ENCODE measurements around the gene PEX26. TPM values are rescaled to one million over a fixed set of nuclear protein-coding genes. Genes with fewer than 3 reads are reported as not detected.
"Not testable (repeated sequence)": the region's sequence is repeated elsewhere in the genome, so short reads cannot be mapped to it uniquely, and the experiment has no call there.

Gene PEX26
- total RNA-seq, 1 donor from 2014 or later, result 47.3 TPM

- DNase-seq (ENCODE audit: low spot score), result no peak
- Mint-ChIP-seq H3K36me3 (ENCODE audit: low read depth) (no peaks in the 10 kb centered on the region), H3K27me3 (ENCODE audit: low read depth) (peaks cover 20% of the 10 kb centered on the region), H3K9me3 (no peaks in the 10 kb centered on the region), H3K27ac (no peak overlapping the region), H3K4me3 (ENCODE audit: low read depth) (no peak overlapping the region), H3K4me1 (ENCODE audit: low read depth) (no peaks in the 10 kb centered on the region)
- intact Hi-C loops (cut with micrococcal nuclease), result no loop called here
Measured at GRCh38 chr22:18059473-18059872, 18.3 kb upstream of the PEX26 start.

- DNase-seq (ENCODE audit: low spot score), result no peak
- H3K4me1 Mint-ChIP-seq (ENCODE audit: low read depth), result no peaks in the 10 kb centered on the region
- H3K27ac Mint-ChIP-seq, result no peak overlapping the region
- no peaks in the 10 kb centered on the region for H3K9me3 Mint-ChIP-seq
- intact Hi-C loops (cut with micrococcal nuclease), result no loop called here
- H3K4me3 Mint-ChIP-seq (ENCODE audit: low read depth), result no peak overlapping the region
- peaks cover 25% of the 10 kb centered on the region for H3K27me3 Mint-ChIP-seq (ENCODE audit: low read depth)
- no peaks in the 10 kb centered on the region for H3K36me3 Mint-ChIP-seq (ENCODE audit: low read depth)
Measured at GRCh38 chr22:18059991-18060390, 17.8 kb upstream of the PEX26 start.

DNA sequence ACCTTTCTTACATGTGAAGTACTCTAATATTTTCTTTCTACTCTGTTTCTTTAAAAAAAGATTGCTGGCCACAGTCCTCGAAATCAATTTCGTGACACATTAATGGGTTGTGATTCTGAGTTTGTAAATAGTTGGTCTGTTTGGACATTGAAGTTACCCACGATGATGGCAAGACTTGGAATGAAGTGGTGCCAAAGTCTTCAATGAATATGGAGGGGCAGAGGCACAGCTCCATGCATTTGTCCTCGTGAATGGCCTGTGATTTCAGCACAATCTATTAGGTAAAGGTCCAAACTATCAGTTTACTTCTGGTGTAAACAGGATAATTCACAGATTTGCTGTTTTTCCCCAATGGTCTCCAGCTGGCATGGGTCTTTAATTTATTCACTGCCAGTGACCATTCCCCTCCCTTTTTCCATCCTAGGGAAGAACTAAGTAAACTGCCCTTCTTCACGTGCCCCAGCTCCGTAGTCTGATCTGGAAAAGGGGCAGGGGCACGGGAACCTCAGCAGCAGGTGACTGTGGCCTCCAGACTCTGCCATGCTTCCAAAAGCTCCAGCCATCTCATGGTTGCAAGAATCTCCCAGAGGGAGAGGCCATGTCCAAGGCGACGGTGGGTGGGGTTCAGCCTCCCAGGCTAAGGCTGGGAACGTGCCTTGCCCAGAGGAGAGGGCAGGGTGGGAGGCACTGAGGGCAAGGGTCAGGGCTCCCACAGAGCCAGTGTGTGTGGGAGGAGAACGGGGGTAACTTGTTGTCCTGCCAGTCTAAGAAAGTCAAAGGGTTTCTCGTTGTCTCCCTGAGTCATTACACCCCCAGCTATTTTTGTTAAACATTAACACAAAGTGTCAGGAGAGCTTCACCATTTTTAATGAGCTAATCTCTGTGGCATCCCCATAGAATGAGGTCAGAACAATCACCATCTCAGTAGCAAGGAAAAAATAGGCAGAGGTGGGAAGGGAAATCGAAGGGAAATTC is 16.9 kb upstream of the PEX26 start:
- H3K4me3 Mint-ChIP-seq (ENCODE audit: low read depth), result no peak overlapping the region
- DNase-seq (ENCODE audit: low spot score), result no peak
- no peaks in the 10 kb centered on the region for H3K4me1 Mint-ChIP-seq (ENCODE audit: low read depth)
- H3K27ac Mint-ChIP-seq, result no peak overlapping the region
- intact Hi-C loops (cut with micrococcal nuclease), result no loop called here
- no peaks in the 10 kb centered on the region for H3K36me3 Mint-ChIP-seq (ENCODE audit: low read depth)
- H3K27me3 Mint-ChIP-seq (ENCODE audit: low read depth), result peaks cover 35% of the 10 kb centered on the region
- no peaks in the 10 kb centered on the region for H3K9me3 Mint-ChIP-seq

DNA sequence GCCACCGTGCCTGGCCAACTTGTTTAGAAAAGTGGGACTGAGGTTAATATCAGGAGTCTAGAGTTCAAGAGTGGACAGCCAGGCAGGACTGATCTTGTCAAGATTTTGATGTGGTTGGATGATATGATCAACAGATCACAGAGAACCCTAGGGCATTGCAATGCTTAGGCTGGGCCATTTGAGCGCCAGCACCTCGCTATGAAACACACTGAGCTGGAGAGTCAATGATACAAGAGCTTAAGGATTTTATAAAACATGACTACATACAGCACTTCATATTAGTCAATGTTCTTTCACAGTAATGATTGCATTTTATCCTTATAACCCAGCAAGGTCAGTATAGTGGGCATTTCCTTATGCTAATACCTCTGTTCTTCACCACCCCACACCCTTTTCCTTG is 15.4 kb upstream of the PEX26 start:
- intact Hi-C loops (cut with micrococcal nuclease), result no loop called here

GRCh38 chr22:18063306-18063705 is 14.5 kb upstream of the PEX26 start:
- intact Hi-C loops (cut with micrococcal nuclease), result no loop called here
- no peak overlapping the region for H3K4me3 Mint-ChIP-seq (ENCODE audit: low read depth)
- H3K36me3 Mint-ChIP-seq (ENCODE audit: low read depth), result no peaks in the 10 kb centered on the region
- DNase-seq (ENCODE audit: low spot score), result no peak
- H3K4me1 Mint-ChIP-seq (ENCODE audit: low read depth), result no peaks in the 10 kb centered on the region
- H3K27me3 Mint-ChIP-seq (ENCODE audit: low read depth), result peaks cover 42% of the 10 kb centered on the region
- no peak overlapping the region for H3K27ac Mint-ChIP-seq
- H3K9me3 Mint-ChIP-seq, result no peaks in the 10 kb centered on the region

More for the DNA sequence above, 15.4 kb upstream of the PEX26 start:
- no peak overlapping the region for H3K27ac Mint-ChIP-seq
- H3K9me3 Mint-ChIP-seq, result no peaks in the 10 kb centered on the region
- H3K4me1 Mint-ChIP-seq (ENCODE audit: low read depth), result no peaks in the 10 kb centered on the region
- no peaks in the 10 kb centered on the region for H3K36me3 Mint-ChIP-seq (ENCODE audit: low read depth)
- H3K4me3 Mint-ChIP-seq (ENCODE audit: low read depth), result no peak overlapping the region
- DNase-seq (ENCODE audit: low spot score), result no peak
- peaks cover 44% of the 10 kb centered on the region for H3K27me3 Mint-ChIP-seq (ENCODE audit: low read depth)

DNA sequence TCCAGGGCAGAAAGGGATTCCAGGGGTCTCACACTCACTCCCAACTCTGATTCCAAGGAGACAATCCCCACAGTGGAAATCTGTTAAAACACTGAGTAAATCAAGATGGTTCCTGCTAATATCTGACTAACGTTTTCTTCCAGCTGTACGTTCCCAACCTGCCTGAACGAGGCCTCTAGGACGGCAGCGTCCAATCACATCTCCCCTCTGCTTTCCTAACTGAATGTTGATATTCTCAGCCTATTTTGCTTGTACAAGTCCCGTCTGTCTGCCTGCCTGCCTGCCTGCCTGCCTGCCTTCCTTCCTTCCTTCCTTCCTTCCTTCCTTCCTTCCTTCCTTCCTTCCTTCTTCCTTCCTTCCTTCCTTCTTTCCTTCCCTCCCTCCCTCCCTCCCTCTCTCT is 14.1 kb upstream of the PEX26 start:
- H3K36me3 Mint-ChIP-seq (ENCODE audit: low read depth); intact Hi-C loops (cut with micrococcal nuclease); H3K4me3 Mint-ChIP-seq (ENCODE audit: low read depth); DNase-seq (ENCODE audit: low spot score); H3K4me1 Mint-ChIP-seq (ENCODE audit: low read depth); H3K9me3 Mint-ChIP-seq; H3K27ac Mint-ChIP-seq: not testable (repeated sequence)
- H3K27me3 Mint-ChIP-seq (ENCODE audit: low read depth), result peaks cover 42% of the 10 kb centered on the region

- intact Hi-C loops (cut with micrococcal nuclease), result no loop called here
- no peak for DNase-seq (ENCODE audit: low spot score)
- Mint-ChIP-seq H3K9me3 (no peaks in the 10 kb centered on the region), H3K36me3 (ENCODE audit: low read depth) (no peaks in the 10 kb centered on the region), H3K4me3 (ENCODE audit: low read depth) (no peak overlapping the region), H3K27me3 (ENCODE audit: low read depth) (peaks cover 39% of the 10 kb centered on the region), H3K27ac (no peak overlapping the region), H3K4me1 (ENCODE audit: low read depth) (no peaks in the 10 kb centered on the region)
Measured at GRCh38 chr22:18064636-18065035, 13.2 kb upstream of the PEX26 start.

DNA sequence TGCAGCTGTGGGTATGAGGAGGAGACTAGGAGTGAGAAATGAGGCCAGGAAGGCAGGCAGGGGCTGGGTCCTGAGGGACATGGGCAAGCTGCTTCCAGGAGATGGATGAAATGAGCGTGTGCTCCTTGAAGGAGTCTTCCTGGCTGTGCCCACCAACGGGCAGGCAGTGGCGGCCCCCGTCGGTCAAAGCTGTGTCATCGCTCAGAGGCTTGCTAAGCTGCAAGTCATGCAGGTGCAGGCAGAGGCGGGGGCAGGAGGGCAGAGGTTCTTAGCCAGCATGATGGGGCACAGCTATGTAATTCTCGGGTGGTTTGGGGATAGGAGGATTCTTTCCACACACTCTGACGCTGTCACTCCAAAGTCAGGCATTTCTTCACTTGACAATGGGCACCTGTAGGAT is 12.5 kb upstream of the PEX26 start:
- H3K36me3 Mint-ChIP-seq (ENCODE audit: low read depth), result no peaks in the 10 kb centered on the region
- H3K4me1 Mint-ChIP-seq (ENCODE audit: low read depth), result no peaks in the 10 kb centered on the region
- H3K27me3 Mint-ChIP-seq (ENCODE audit: low read depth), result peaks cover 38% of the 10 kb centered on the region
- DNase-seq (ENCODE audit: low spot score), result no peak
- H3K9me3 Mint-ChIP-seq, result no peaks in the 10 kb centered on the region
- intact Hi-C loops (cut with micrococcal nuclease), result no loop called here
- H3K27ac Mint-ChIP-seq, result no peak overlapping the region
- no peak overlapping the region for H3K4me3 Mint-ChIP-seq (ENCODE audit: low read depth)

DNA sequence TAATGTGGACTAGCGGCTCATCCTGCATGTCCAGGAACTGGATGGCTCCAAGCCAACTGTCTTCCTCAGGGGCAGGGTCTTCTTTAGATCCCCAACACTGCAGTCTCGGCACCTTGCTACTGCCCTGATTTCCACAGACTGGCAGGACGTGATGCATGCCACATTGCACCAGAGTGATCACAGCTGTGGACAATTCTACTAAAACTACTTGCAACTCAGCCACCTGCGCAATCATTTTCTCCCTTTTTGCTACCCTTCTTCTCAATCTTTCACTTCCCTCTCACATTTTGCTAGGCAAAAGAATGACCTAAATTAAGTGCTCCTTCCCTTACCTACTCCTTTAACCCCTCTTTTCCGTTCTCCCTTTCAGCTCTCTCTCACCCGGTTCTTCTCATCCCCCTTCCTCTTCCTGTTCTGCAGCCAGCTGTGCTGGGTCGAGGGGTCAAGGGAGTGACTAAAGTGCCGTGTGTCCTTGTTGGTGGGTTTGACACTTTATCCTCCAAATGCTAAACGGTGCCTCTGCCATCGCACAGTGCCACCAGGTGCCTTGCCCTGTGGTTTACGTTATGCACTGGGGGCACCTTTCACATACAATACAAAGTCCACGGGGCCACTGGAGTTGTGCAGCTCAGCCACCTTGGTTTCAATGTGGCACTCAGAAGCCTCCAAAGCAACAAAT is 11.5 kb upstream of the PEX26 start:
- peaks cover 39% of the 10 kb centered on the region for H3K27me3 Mint-ChIP-seq (ENCODE audit: low read depth)
- no peaks in the 10 kb centered on the region for H3K36me3 Mint-ChIP-seq (ENCODE audit: low read depth)
- no peak for DNase-seq (ENCODE audit: low spot score)
- H3K4me1 Mint-ChIP-seq (ENCODE audit: low read depth), result no peaks in the 10 kb centered on the region
- no peak overlapping the region for H3K27ac Mint-ChIP-seq
- intact Hi-C loops (cut with micrococcal nuclease), result no loop called here
- H3K4me3 Mint-ChIP-seq (ENCODE audit: low read depth), result no peak overlapping the region
- H3K9me3 Mint-ChIP-seq, result no peaks in the 10 kb centered on the region

- Mint-ChIP-seq H3K36me3 (ENCODE audit: low read depth) (no peaks in the 10 kb centered on the region), H3K4me3 (ENCODE audit: low read depth) (no peak overlapping the region), H3K4me1 (ENCODE audit: low read depth) (no peaks in the 10 kb centered on the region), H3K27ac (no peak overlapping the region), H3K9me3 (no peaks in the 10 kb centered on the region), H3K27me3 (ENCODE audit: low read depth) (peaks cover 39% of the 10 kb centered on the region)
- intact Hi-C loops (cut with micrococcal nuclease), result no loop called here
- DNase-seq (ENCODE audit: low spot score), result no peak
Measured at GRCh38 chr22:18067121-18067520, 10.7 kb upstream of the PEX26 start.

- Mint-ChIP-seq H3K27ac (no peak overlapping the region), H3K27me3 (ENCODE audit: low read depth) (peaks cover 39% of the 10 kb centered on the region), H3K9me3 (no peaks in the 10 kb centered on the region), H3K4me3 (ENCODE audit: low read depth) (no peak overlapping the region), H3K36me3 (ENCODE audit: low read depth) (no peaks in the 10 kb centered on the region), H3K4me1 (ENCODE audit: low read depth) (no peaks in the 10 kb centered on the region)
- no peak for DNase-seq (ENCODE audit: low spot score)
- intact Hi-C loops (cut with micrococcal nuclease), result no loop called here
Measured at GRCh38 chr22:18067548-18068341, 10.0 kb upstream of the PEX26 start.

- intact Hi-C loops (cut with micrococcal nuclease), result no loop called here
- Mint-ChIP-seq H3K36me3 (ENCODE audit: low read depth) (no peaks in the 10 kb centered on the region), H3K27ac (no peak overlapping the region), H3K27me3 (ENCODE audit: low read depth) (peaks cover 39% of the 10 kb centered on the region), H3K9me3 (no peaks in the 10 kb centered on the region), H3K4me1 (ENCODE audit: low read depth) (no peaks in the 10 kb centered on the region), H3K4me3 (ENCODE audit: low read depth) (no peak overlapping the region)
- DNase-seq (ENCODE audit: low spot score), result no peak
Measured at GRCh38 chr22:18068381-18068988, 9.3 kb upstream of the PEX26 start.

Measured in activated T-helper 2 cell treated with anti-CD3 and anti-CD28 coated beads, Interferon-gamma antibody, Interleukin-2, Interleukin-4, amounts not matched to agents 10 μg/mL and 5 μg/mL and 100 μg/mL, durations not matched to agents 14 hours and 24 hours and 36 hours (primary cell).